Thoracic aorta (tissue), 2 donors: ENCODE data around the gene ASS1. TPM values are rescaled to one million over a fixed set of nuclear protein-coding genes. Genes with fewer than 3 reads are reported as not detected.

Experiments
- ATAC-seq: fragments of 150-250 bp; one replicate; pipeline ENCODE4 v1.8.0; 2017; ENCODE audit warnings: low read depth; ENCODE audit not compliant: insufficient number of reproducible peaks, low FRiP score
- DNase-seq: peaks from one replicate; pipeline ENCODE4 v3.0.0-alpha.2; 2020; ENCODE audit warnings: low spot score
- H3K27ac ChIP-seq, 2 donors: fragments of 200-600 bp; sonication (generic); 1 replicate in 1 of 2; 2 replicates in 1 of 2; pipeline ENCODE4 v1.5.1; 2016; ENCODE audit warnings: mild to moderate bottlenecking in 2 of 2, moderate library complexity in 2 of 2
- H3K27me3 ChIP-seq: fragments of 200-600 bp; sonication (generic); replicated peaks from 2 replicates; pipeline ENCODE4 v1.6.0; 2016; ENCODE audit warnings: mild to moderate bottlenecking; ENCODE audit not compliant: insufficient read depth
- H3K36me3 ChIP-seq: fragments of 200-600 bp; sonication (generic); one replicate; pipeline ENCODE4 v1.5.1; 2016
- H3K4me1 ChIP-seq, 2 donors: fragments of 200-600 bp; sonication (generic); 1 replicate in 1 of 2; 2 replicates in 1 of 2; pipeline versions ENCODE4 v1.5.1 to v1.6.0; 2016; ENCODE audit warnings: low read depth in 2 of 2, mild to moderate bottlenecking in 1 of 2; ENCODE audit not compliant: control insufficient read depth in 1 of 2
- H3K4me3 ChIP-seq: fragments of 200-600 bp; sonication (generic); 2 replicates; pipeline ENCODE4 v1.5.1; 2016; ENCODE audit warnings: mild to moderate bottlenecking
- H3K9me3 ChIP-seq: fragments of 200-600 bp; sonication (generic); 2 replicates; pipeline ENCODE4 v1.5.1; 2016
- CTCF ChIP-seq: fragments of 200-600 bp; sonication (generic); IDR thresholded peaks from one replicate; pipeline ENCODE4 v1.5.1; 2019; ENCODE audit warnings: antibody characterized with exemption
- total RNA-seq, 2 donors: library from RNA; depleted of rRNA; stranded (reverse); fragments of >200 nt; gene quantifications; one replicate each; pipeline versions ENCODE4 v1.1.0 to v1.2.3, GENCODE V29; 2016

The ASS1 gene
- total RNA-seq, 2 donors from 2014 or later: 65.4 to 81.7 TPM

- no peak for TF ChIP-seq CTCF
- no peak for ATAC-seq
- peaks cover 9% of the 10 kb centered on the region for H3K36me3 ChIP-seq
These were observed 21.9 kb downstream of the ASS1 start for GRCh38 chr9:130466537-130467217.

GRCh38 chr9:130467316-130467715 lies 22.6 kb downstream of the ASS1 start:
- Histone ChIP-seq H3K27me3 (no peaks in the 10 kb centered on the region), H3K9me3 (no peaks in the 10 kb centered on the region), H3K4me1 (no peaks in the 10 kb centered on the region), H3K4me3 (no peak overlapping the region), H3K36me3 (peaks cover 9% of the 10 kb centered on the region), H3K27ac (no peak overlapping the region)
- ATAC-seq (no peak), DNase-seq (no peak)
- TF ChIP-seq CTCF: no peak

More at GRCh38 chr9:130466537-130467217, 21.9 kb downstream of the ASS1 start:
- no peaks in the 10 kb centered on the region for H3K27me3 ChIP-seq
- no peak overlapping the region for H3K4me3 ChIP-seq
- H3K27ac ChIP-seq: no peak overlapping the region
- H3K4me1 ChIP-seq: no peaks in the 10 kb centered on the region
- no peaks in the 10 kb centered on the region for H3K9me3 ChIP-seq
- DNase-seq: no peak

GRCh38 chr9:130468566-130468965 lies 23.8 kb downstream of the ASS1 start:
- Histone ChIP-seq H3K36me3 (peaks cover 6% of the 10 kb centered on the region), H3K4me3 (no peak overlapping the region), H3K9me3 (no peaks in the 10 kb centered on the region), H3K4me1 (no peaks in the 10 kb centered on the region), H3K27ac (no peak overlapping the region), H3K27me3 (no peaks in the 10 kb centered on the region)
- DNase-seq: no peak
- no peak for TF ChIP-seq CTCF
- ATAC-seq: no peak

- H3K27ac ChIP-seq: no peak overlapping the region
- no peaks in the 10 kb centered on the region for H3K27me3 ChIP-seq
- H3K9me3 ChIP-seq: no peaks in the 10 kb centered on the region
- DNase-seq (no peak), ATAC-seq (no peak)
- no peak overlapping the region for H3K4me3 ChIP-seq
- H3K4me1 ChIP-seq: no peaks in the 10 kb centered on the region
- TF ChIP-seq CTCF: no peak
- H3K36me3 ChIP-seq: peaks cover 3% of the 10 kb centered on the region
These were observed 25.5 kb downstream of the ASS1 start for GRCh38 chr9:130470269-130470668.

- no peaks in the 10 kb centered on the region for H3K4me1 ChIP-seq
- H3K9me3 ChIP-seq: no peaks in the 10 kb centered on the region
- H3K36me3 ChIP-seq: peaks cover 3% of the 10 kb centered on the region
- DNase-seq: no peak
- no peak overlapping the region for H3K27ac ChIP-seq
- H3K4me3 ChIP-seq: no peak overlapping the region
- TF ChIP-seq CTCF: no peak
- no peak for ATAC-seq
- no peaks in the 10 kb centered on the region for H3K27me3 ChIP-seq
These were observed 26.2 kb downstream of the ASS1 start for GRCh38 chr9:130470950-130471349.
